Measurements from ENCODE around the gene TMEM120A.

Gene TMEM120A

GRCh38 chr7:75980430-75981202 lies 13.8 kb downstream of the TMEM120A start:
- no peak for DNase-seq

- DNase-seq = no peak
These were observed 14.5 kb downstream of the TMEM120A start for GRCh38 chr7:75979759-75980429.

GRCh38 chr7:75977743-75978142 lies 16.7 kb downstream of the TMEM120A start:
- DNase-seq = no peak

- no peak for DNase-seq
These were observed 22.2 kb downstream of the TMEM120A start for GRCh38 chr7:75971961-75972763.

GRCh38 chr7:75971309-75971960 lies 23.0 kb downstream of the TMEM120A start:
- no peak for DNase-seq

GRCh38 chr7:75969704-75970498 lies 24.5 kb downstream of the TMEM120A start:
- DNase-seq = no peak

- DNase-seq = no peak
These were observed 25.2 kb downstream of the TMEM120A start for GRCh38 chr7:75969182-75969581.

- DNase-seq = no peak
These were observed 25.8 kb downstream of the TMEM120A start for GRCh38 chr7:75968561-75969001.

- DNase-seq = no peak
These were observed 26.4 kb downstream of the TMEM120A start for GRCh38 chr7:75968012-75968411.

- DNase-seq = no peak
These were observed 26.9 kb downstream of the TMEM120A start for GRCh38 chr7:75967487-75967997.

GRCh38 chr7:75967055-75967454 lies 27.3 kb downstream of the TMEM120A start:
- DNase-seq = no peak

GRCh38 chr7:75966190-75966961 lies 28.0 kb downstream of the TMEM120A start:
- no peak for DNase-seq

- DNase-seq = no peak
These were observed 28.8 kb downstream of the TMEM120A start for GRCh38 chr7:75965617-75966016.

- DNase-seq = no peak
These were observed 30.9 kb downstream of the TMEM120A start for GRCh38 chr7:75963381-75963995.

- DNase-seq = no peak
These were observed 31.6 kb downstream of the TMEM120A start for GRCh38 chr7:75962607-75963380.

GRCh38 chr7:75961218-75961617 lies 33.2 kb downstream of the TMEM120A start:
- no peak for DNase-seq

- DNase-seq = no peak
These were observed 34.0 kb downstream of the TMEM120A start for GRCh38 chr7:75960372-75960771.

GRCh38 chr7:75958802-75959543 lies 35.4 kb downstream of the TMEM120A start:
- DNase-seq = no peak

Data from activated naive CD4-positive, alpha-beta T cell treated with anti-CD3 and anti-CD28 coated beads, Interleukin-2, amount 50 U/mL, for 16 hours (primary cell).